Transverse colon (tissue), 4 donors: Measurements from ENCODE around the gene PRPF8. TPM values are rescaled to one million over a fixed set of nuclear protein-coding genes. Genes with fewer than 3 reads are reported as not detected.
A peak's percentile ranks its signal among the peaks of the same experiment; 100 is the strongest.

Experiments used
- DNase-seq: peaks from one replicate; pipeline ENCODE4 v3.0.0-alpha.2; 2019
- H3K27ac ChIP-seq, 4 donors: fragments of 200-600 bp; sonication (generic); 2 replicates each; pipeline ENCODE4 v1.5.1; 2016 to 2018; ENCODE audit warnings: inconsistent platforms in 4 of 4
- H3K27me3 ChIP-seq: fragments of 200-600 bp; sonication (generic); 2 replicates; pipeline ENCODE4 v1.5.1; 2017; ENCODE audit warnings: inconsistent platforms
- H3K36me3 ChIP-seq, 4 donors: fragments of 200-600 bp; sonication (generic); 2 replicates each; pipeline ENCODE4 v1.5.1; 2017 to 2019; ENCODE audit warnings: inconsistent platforms in 4 of 4
- H3K4me1 ChIP-seq, 4 donors: fragments of 200-600 bp; sonication (generic); 2 replicates each; pipeline ENCODE4 v1.5.1; 2017 to 2020; ENCODE audit warnings: inconsistent platforms in 4 of 4
- H3K4me3 ChIP-seq, 4 donors: fragments of 200-600 bp; sonication (generic); 1 replicate in 1 of 4; 2 replicates in 3 of 4; pipeline versions ENCODE4 v1.5.1 to v1.6.1; 2017 to 2019; ENCODE audit warnings: inconsistent platforms in 4 of 4
- H3K9me3 ChIP-seq, 2 donors: fragments of 200-600 bp; sonication (generic); 2 replicates each; pipeline ENCODE4 v1.5.1; 2017 to 2019; ENCODE audit warnings: inconsistent platforms in 2 of 2
- EP300 ChIP-seq: sonication (generic); formaldehyde crosslinking; IDR thresholded peaks from one replicate; pipeline ENCODE4 v1.6.1; 2017; ENCODE audit warnings: antibody characterized with exemption, low read depth
- POLR2A ChIP-seq: fragments of 450-650 bp; IDR thresholded peaks from one replicate; pipeline ENCODE4 v1.6.1; 2016; ENCODE audit warnings: antibody characterized with exemption, mild to moderate bottlenecking, moderate library complexity
- POLR2AphosphoS5 ChIP-seq, 3 donors: sonication (generic); formaldehyde crosslinking; IDR thresholded peaks; one replicate each; pipeline ENCODE4 v1.6.1; 2016; ENCODE audit warnings: antibody characterized with exemption in 3 of 3
- WGBS, 2 donors: methylation state at CpG; one replicate each; pipeline ENCODE4 v1.1.5; 2018; ENCODE audit warnings: low coverage in 1 of 2; 5-methylcytosine and 5-hydroxymethylcytosine counted together
- in situ Hi-C, 4 donors: fragments of 200-750 bp; cut with MboI; loops; one replicate each; pipeline versions ENCODE4 v1.15.0 to v1.15.1; 2017; ENCODE audit warnings: low sequenced_read_pairs in 3 of 4, low pct_ligation_motif_present in 1 of 4, low pct_unique_long_range_greater_than_20kb in 1 of 4
- intact Hi-C: fragments of 100-400 bp; cut with DNase I; formaldehyde crosslinking; loops from one replicate; pipeline ENCODE4 v1.15.1; 2023; ENCODE audit warnings: low total_unique reads
- total RNA-seq, 4 donors: library from RNA; depleted of rRNA; stranded (reverse); fragments of >200 nt; gene quantifications; one replicate each; pipeline ENCODE4 v1.1.0, GENCODE V29; 2016
- TF ChIP-seq, protein P1 (sequence below), 5 experiments: fragments of 200-600 bp in 3 of 5; fragments of 450-650 bp in 2 of 5; sonication (generic) in 3 of 5; IDR thresholded peaks; 1 replicate in 2 of 5; 2 replicates in 3 of 5; pipeline ENCODE4 v1.5.1; 2016 to 2017; ENCODE audit warnings: antibody characterized with exemption in 5 of 5, inconsistent platforms in 3 of 5, mild to moderate bottlenecking in 2 of 5, moderate library complexity in 1 of 5

The PRPF8 gene
- total RNA-seq, 4 donors from 2014 or later: 155 to 410 (median 169) TPM

DNA sequence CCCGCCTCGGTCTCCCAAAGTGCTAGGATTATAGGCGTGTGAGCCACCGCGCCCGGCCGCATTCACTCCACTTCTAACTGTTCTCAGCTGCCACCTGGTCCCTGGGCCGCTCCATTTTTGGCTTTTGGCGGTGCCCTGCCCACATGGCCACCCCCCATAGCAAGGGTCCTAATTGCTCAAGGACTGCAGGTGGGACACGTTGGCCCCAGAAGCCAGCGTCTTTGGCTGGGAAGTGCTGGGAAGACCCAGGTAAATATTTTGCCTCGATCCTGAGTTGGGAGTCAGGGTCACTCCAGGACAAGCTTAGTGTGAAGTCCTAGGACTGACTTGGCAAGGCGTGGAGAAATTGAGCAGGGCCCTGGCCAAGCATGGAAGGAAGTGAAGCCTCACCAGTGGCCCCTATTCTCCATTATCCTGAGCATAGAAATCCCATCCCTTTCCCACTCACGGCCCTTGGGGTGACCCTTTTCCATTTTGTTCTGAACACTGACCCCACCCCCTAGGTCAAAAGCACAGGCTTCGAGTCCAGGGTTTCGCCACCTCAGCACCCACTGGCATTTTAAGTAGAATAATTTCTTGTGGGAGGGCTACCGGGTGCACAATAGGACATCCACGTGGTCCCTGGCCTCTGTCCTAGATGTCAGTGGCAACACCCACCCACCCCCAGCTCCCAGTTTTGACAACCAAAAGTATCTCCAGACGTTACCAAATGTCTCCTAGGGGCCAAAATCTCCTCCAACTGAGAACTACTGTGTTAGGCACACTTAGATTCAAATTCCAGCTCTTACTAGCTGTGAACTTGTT lies 33.9 kb upstream of the PRPF8 start:
- TF ChIP-seq POLR2A (no peak), POLR2AphosphoS5 (IDR thresholded peaks at IDR 0.05) (no peak), EP300 (no peak)
- TF ChIP-seq, protein P1, sequence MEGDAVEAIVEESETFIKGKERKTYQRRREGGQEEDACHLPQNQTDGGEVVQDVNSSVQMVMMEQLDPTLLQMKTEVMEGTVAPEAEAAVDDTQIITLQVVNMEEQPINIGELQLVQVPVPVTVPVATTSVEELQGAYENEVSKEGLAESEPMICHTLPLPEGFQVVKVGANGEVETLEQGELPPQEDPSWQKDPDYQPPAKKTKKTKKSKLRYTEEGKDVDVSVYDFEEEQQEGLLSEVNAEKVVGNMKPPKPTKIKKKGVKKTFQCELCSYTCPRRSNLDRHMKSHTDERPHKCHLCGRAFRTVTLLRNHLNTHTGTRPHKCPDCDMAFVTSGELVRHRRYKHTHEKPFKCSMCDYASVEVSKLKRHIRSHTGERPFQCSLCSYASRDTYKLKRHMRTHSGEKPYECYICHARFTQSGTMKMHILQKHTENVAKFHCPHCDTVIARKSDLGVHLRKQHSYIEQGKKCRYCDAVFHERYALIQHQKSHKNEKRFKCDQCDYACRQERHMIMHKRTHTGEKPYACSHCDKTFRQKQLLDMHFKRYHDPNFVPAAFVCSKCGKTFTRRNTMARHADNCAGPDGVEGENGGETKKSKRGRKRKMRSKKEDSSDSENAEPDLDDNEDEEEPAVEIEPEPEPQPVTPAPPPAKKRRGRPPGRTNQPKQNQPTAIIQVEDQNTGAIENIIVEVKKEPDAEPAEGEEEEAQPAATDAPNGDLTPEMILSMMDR (IDR thresholded peaks at IDR 0.05): no peak
- no peak for DNase-seq
- no peaks in the 10 kb centered on the region for H3K27me3 ChIP-seq
- H3K9me3 ChIP-seq: no peaks in the 10 kb centered on the region
- H3K4me3 ChIP-seq: peak overlapping the region in 1 of 4 donors; percentile 54
- in situ Hi-C loops (loop anchor here in 2 of 4 donors (25.0 kb wide), 2 partner anchors 94 to 319 kb away; partner anchors contain the start of genes DPH1 (in 1 of the 2), OVCA2 (in 1 of the 2) and RTN4RL1 (in 1 of the 2)), intact Hi-C loops (loop anchor here (5.0 to 10.0 kb wide), 2 partner anchors 64 kb away; no protein-coding TSS in a partner anchor)
- H3K36me3 ChIP-seq: no peaks in the 10 kb centered on the region
- H3K27ac ChIP-seq: peak overlapping the region; percentile 99 to 100 (median 100)
- H3K4me1 ChIP-seq: peaks cover 18 to 42% (median 27%) of the 10 kb centered on the region in 4 donors
- WGBS, 2 donors: 70 to 83% methylated on average over 2 to 19 of the region's 19 CpGs

GRCh38 chr17:1716912-1717695 lies 32.4 kb upstream of the PRPF8 start:
- in situ Hi-C loops: loop anchor here in 2 of 4 donors (25.0 kb wide), 2 partner anchors 95 to 320 kb away; partner anchors contain the start of genes DPH1 (in 1 of the 2), OVCA2 (in 1 of the 2) and RTN4RL1 (in 1 of the 2)
- no peaks in the 10 kb centered on the region for H3K27me3 ChIP-seq
- TF ChIP-seq, protein P1 (IDR thresholded peaks at IDR 0.05): no peak
- TF ChIP-seq EP300 (no peak), POLR2A (peak; percentile 66), POLR2AphosphoS5 (IDR thresholded peaks at IDR 0.05) (peak; percentile 73 to 78 (median 74))
- H3K4me1 ChIP-seq: peaks cover 21 to 45% (median 35%) of the 10 kb centered on the region in 4 donors
- H3K36me3 ChIP-seq: peaks cover 0 to 7% (median 2%) of the 10 kb centered on the region in 4 donors
- intact Hi-C loops: loop anchor here (5.0 to 10.0 kb wide), 2 partner anchors 62 to 65 kb away; no protein-coding TSS in a partner anchor
- peak; percentile 95 for DNase-seq
- peak overlapping the region; percentile 45 to 82 (median 64) for H3K4me3 ChIP-seq
- H3K27ac ChIP-seq: peak overlapping the region; percentile 99 to 100 (median 100)
- WGBS, 2 donors: 0 to 1% methylated on average over 9 to 13 of the region's 13 CpGs
- H3K9me3 ChIP-seq: no peaks in the 10 kb centered on the region

GRCh38 chr17:1716076-1716911 lies 31.6 kb upstream of the PRPF8 start:
- peak; percentile 100 for DNase-seq
- H3K9me3 ChIP-seq: no peaks in the 10 kb centered on the region
- no peaks in the 10 kb centered on the region for H3K27me3 ChIP-seq
- H3K27ac ChIP-seq: peak overlapping the region; percentile 99 to 100 (median 100)
- intact Hi-C loops: loop anchor here (5.0 to 10.0 kb wide), 2 partner anchors 61 to 66 kb away; no protein-coding TSS in a partner anchor
- in situ Hi-C loops: loop anchor here in 2 of 4 donors (25.0 kb wide), 2 partner anchors 96 to 321 kb away; partner anchors contain the start of genes DPH1 (in 1 of the 2), OVCA2 (in 1 of the 2) and RTN4RL1 (in 1 of the 2)
- H3K4me1 ChIP-seq: peaks cover 21 to 48% (median 36%) of the 10 kb centered on the region in 4 donors
- peaks cover 0 to 8% (median 4%) of the 10 kb centered on the region in 4 donors for H3K36me3 ChIP-seq
- H3K4me3 ChIP-seq: peak overlapping the region; percentile 74 to 97 (median 87)
- TF ChIP-seq, protein P1 (IDR thresholded peaks at IDR 0.05): peak in 1 of 5 experiments; percentile 30
- peak; percentile 100 for TF ChIP-seq POLR2A
- no peak for TF ChIP-seq EP300
- peak; percentile 100 for TF ChIP-seq POLR2AphosphoS5 (IDR thresholded peaks at IDR 0.05)
- WGBS, 2 donors: 0% methylated on average over 63 of the region's 70 CpGs; no CpG with 5 or more reads in 1 of the 2 donors
